Measurements from ENCODE around the gene MYO7B. TPM values are rescaled to one million over a fixed set of nuclear protein-coding genes. Genes with fewer than 3 reads are reported as not detected.

MYO7B gene
- total RNA-seq = 0.14 TPM in 1 of 2 replicates, not detected in the other

GRCh38 chr2:127535422-127535901 lies at the start of gene MYO7B:
Gene MYO7B (plus strand): TSS chr2:127535683. CDS start chr2:127559723, 24,040 bp downstream.

GRCh38 chr2:127526132-127527000 lies 9.1 kb upstream of the MYO7B start, which contains the start of gene IWS1:
Gene IWS1 (minus strand): TSS chr2:127526489. CDS start chr2:127526208, 281 bp downstream.

GRCh38 chr2:127645395-127646291 lies 110.2 kb downstream of the MYO7B start, which contains the start of gene GPR17:
Gene GPR17 (plus strand): TSS chr2:127646153. CDS start chr2:127650736, 4,583 bp downstream.

GRCh38 chr2:127675331-127676261 lies 140.1 kb downstream of the MYO7B start, which contains the start of gene LIMS2:
Gene LIMS2 (minus strand): TSS chr2:127675530. CDS start chr2:127675024, 506 bp downstream.

Other genes with a start within 250 kb of the MYO7B start
- gene ERCC3, start 241.5 kb upstream of the MYO7B start, total RNA-seq = 48.7 and 50.3 TPM in 2 replicates
- gene MAP3K2, start 147.7 kb upstream of the MYO7B start, total RNA-seq = 18.0 and 27.4 TPM in 2 replicates
- gene PROC, start 117.3 kb upstream of the MYO7B start, total RNA-seq = not detected in 2 replicates
- gene IWS1, start 9.2 kb upstream of the MYO7B start, total RNA-seq = 55.4 and 62.4 TPM in 2 replicates
- not detected in 2 replicates for gene GPR17, start 110.5 kb downstream of the MYO7B start, total RNA-seq
- gene LIMS2, start 139.8 kb downstream of the MYO7B start, total RNA-seq = 11.2 and 11.8 TPM in 2 replicates
- 3.2 and 4.9 TPM in 2 replicates for gene SFT2D3, start 165.8 kb downstream of the MYO7B start, total RNA-seq

Measured in thoracic aorta endothelial cell (primary cell).